T1000 (cell line): ENCODE results near the gene FGF18.
"Not testable (repeated sequence)": the region's sequence is repeated elsewhere in the genome, so short reads cannot be mapped to it uniquely, and the experiment has no call there.

ENCODE experiments used
- DNase-seq: peaks from one replicate; lab custom pipeline; 2025; ENCODE audit warnings: mixed read lengths; lab: John Stamatoyannopoulos, UW

The FGF18 gene

DNA sequence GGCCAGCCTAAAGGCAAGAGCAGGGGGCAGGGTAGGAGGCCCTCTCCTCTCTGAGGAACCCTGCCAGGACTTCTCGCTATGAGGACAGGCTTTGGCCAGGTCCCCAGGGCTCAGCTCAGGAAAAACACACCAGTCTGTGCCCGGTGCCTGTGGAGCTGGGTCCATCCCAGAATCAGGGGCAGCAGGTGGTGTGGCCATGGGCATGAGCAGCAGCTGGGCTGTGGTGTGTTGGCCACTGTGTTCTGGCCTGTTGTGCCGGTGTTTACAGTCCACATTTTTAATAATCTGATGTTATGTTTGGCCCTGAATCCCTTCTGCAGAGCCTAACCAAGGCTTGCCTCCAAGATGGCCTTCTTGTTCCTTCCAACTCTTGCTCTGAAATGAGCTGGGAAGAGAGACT is 77.0 kb downstream of the FGF18 start:
- no peak for DNase-seq

DNA sequence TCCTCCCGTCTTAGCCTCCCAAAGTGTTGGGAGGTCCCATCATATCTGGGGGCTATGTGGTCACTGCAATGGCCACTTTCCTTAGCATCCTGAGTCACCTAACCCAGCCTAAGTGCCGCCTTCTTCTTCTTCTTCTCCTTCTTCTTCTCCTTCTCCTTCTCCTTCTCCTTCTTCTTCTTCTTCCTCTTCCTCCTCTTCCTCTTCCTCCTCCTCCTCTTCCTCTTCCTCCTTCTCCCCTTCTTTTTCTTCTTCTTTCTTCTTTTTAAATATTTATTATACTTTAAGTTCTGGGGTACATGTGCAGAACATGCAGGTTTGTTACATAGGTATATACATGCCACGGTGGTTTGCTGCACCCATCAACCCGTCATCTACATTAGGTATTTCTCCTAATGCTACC is 78.0 kb downstream of the FGF18 start:
- DNase-seq: not testable (repeated sequence)

DNA sequence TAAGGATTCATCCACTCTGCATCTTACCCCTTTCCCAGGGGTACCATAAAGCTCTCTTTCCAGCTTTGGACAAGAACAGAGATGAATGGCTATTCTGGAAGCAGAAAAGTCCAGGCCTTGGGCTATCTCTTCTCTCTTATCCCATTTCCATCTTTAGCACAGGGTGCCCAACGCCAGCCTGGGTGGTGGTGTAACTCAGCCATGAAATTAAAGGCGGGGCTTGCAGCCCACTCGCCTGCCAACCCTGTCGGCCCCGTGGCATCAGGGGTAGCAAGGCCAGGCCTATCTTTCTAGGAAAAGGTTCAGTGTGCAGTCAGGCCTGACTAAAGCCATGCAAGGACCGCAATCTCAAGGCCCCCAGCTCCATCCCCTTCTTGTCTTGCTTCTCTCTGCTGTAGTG is 78.7 kb downstream of the FGF18 start:
- DNase-seq: no peak

DNA sequence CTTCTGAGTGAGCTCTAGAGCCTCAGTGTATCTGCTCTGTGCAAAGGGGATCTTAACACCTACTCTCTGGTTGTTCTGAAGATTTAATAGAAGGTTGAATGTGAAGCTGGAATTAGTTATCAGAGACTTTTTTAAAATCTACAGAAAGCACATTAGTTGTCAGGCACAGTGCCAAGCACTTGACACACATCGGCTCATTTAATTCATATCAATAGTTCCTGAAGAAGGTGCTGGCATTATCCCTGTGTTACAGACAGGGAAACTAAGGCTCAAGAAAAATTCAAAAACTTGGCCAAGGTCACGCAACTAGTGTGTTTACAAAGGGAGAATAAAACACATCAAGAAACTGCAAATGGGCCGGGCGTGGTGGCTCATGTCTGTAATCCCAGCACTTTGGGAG is 80.2 kb downstream of the FGF18 start:
- DNase-seq: no peak

DNA sequence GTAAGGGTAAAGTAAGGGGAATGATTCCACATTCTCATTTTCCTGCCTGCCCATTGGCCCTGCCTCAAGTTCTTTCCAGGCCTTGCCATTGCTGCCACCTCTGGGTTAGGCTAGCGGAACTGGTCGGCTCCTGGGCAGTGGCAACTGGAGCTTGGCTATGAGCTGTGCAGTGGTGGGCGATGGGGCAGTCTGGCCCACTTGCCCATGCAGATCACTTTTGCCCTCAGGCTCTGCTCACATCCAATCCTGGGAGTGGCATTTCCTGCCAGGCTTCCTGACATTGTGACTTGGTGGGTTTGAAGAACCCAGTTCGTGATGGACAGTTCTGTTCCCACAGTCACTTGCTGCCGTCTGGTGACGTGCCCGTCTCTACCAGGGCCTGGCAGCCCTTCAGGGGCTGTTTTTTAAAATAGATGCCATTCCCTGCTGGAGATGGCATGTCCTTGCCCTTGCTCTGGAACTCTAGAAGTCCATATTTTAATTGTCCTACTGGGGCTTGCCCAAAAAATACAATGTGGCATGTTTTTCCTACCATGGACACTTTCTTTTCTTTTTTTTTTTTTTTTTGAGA is 86.1 kb downstream of the FGF18 start:
- no peak for DNase-seq

DNA sequence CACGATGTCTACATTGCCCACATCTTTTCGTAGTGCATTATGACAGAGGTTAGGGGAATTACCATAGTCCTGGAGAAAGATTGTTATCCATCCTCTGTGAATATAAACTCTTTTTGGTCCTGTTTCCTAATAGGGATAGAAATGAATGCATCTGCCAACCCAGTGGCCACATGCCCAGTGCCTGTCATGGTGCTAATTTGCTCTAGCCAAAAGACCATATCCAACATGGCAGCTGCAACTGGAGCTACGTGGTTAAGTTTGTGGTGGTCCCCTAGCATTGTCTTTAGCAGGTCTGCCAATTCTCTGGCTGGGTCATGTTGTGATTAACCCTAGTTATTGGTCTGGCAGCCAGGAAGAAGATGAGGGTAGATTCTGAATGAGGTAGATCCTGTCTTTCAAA is 87.5 kb downstream of the FGF18 start:
- DNase-seq: no peak
